Smooth muscle cell (in vitro differentiated cells): ENCODE results near the gene HES7. TPM values are rescaled to one million over a fixed set of nuclear protein-coding genes. Genes with fewer than 3 reads are reported as not detected.

Experiments
- DNase-seq: peaks from one replicate; lab custom pipeline; 2025; ENCODE audit not compliant: unreplicated experiment; lab: John Stamatoyannopoulos, UW
- H2AFZ ChIP-seq: fragments of 200-600 bp; sonication (generic); 2 replicates; pipeline ENCODE4 v1.6.0; 2016; ENCODE audit warnings: antibody characterized with exemption, low read depth, mild to moderate bottlenecking
- H3F3A ChIP-seq: fragments of 200-600 bp; sonication (generic); 2 replicates; pipeline ENCODE4 v1.6.0; 2017; ENCODE audit warnings: antibody characterized with exemption, low read depth
- H3K27ac ChIP-seq: fragments of 200-600 bp; sonication (generic); 2 replicates; pipeline ENCODE4 v1.5.1; 2016; ENCODE audit warnings: low read depth, mild to moderate bottlenecking
- H3K27me3 ChIP-seq: fragments of 200-600 bp; sonication (generic); 2 replicates; pipeline ENCODE4 v1.6.1; 2016; ENCODE audit warnings: low read depth, mild to moderate bottlenecking
- H3K36me3 ChIP-seq: fragments of 200-600 bp; sonication (generic); 2 replicates; pipeline ENCODE4 v1.5.1; 2016; ENCODE audit warnings: low read depth
- H3K4me1 ChIP-seq: fragments of 200-600 bp; sonication (generic); 2 replicates; pipeline ENCODE4 v1.5.1; 2016; ENCODE audit warnings: low read depth
- H3K4me2 ChIP-seq: fragments of 200-600 bp; sonication (generic); 2 replicates; pipeline ENCODE4 v1.6.0; 2016; ENCODE audit warnings: mild to moderate bottlenecking
- H3K4me3 ChIP-seq: fragments of 200-600 bp; sonication (generic); 2 replicates; pipeline ENCODE4 v1.5.1; 2016; ENCODE audit warnings: mild to moderate bottlenecking
- H3K79me2 ChIP-seq: fragments of 200-600 bp; sonication (generic); 2 replicates; pipeline ENCODE4 v1.6.0; 2016; ENCODE audit warnings: low read depth, mild to moderate bottlenecking
- H3K9ac ChIP-seq: fragments of 200-600 bp; sonication (generic); 2 replicates; pipeline ENCODE4 v1.6.0; 2016; ENCODE audit warnings: low read depth
- H3K9me3 ChIP-seq: fragments of 200-600 bp; sonication (generic); replicated peaks from 2 replicates; pipeline ENCODE4 v1.5.1; 2016; ENCODE audit warnings: low read depth
- H4K20me1 ChIP-seq: fragments of 200-600 bp; sonication (generic); 2 replicates; pipeline ENCODE4 v1.6.0; 2016; ENCODE audit warnings: low read depth
- WGBS: methylation state at CpG from one replicate; pipeline ENCODE4 v1.1.7; 2016; ENCODE audit warnings: low lambda C conversion rate; 5-methylcytosine and 5-hydroxymethylcytosine counted together
- polyA plus RNA-seq: library from polyadenylated mRNA; unstranded; fragments of >200 nt; fragmentation: Nextera tagmentation; extraction: Ambion mirVana; gene quantifications from 2 replicates; pipeline ENCODE4 v1.2.1, GENCODE V29; 2016
- total RNA-seq: library from RNA; depleted of rRNA; stranded (reverse); fragments of >200 nt; gene quantifications from 2 replicates; pipeline ENCODE4 v1.2.3, GENCODE V29; 2014
- TF ChIP-seq, protein P1 (sequence below): fragments of 200-600 bp; sonication (generic); IDR thresholded peaks from 2 replicates; pipeline ENCODE4 v1.5.1; 2017; ENCODE audit warnings: borderline replicate concordance, mild to moderate bottlenecking, antibody characterized with exemption; ENCODE audit not compliant: insufficient read depth, poor library complexity, severe bottlenecking

HES7 gene
- total and polyA plus RNA-seq, 2 experiments from 2014 or later, result not detected

DNA sequence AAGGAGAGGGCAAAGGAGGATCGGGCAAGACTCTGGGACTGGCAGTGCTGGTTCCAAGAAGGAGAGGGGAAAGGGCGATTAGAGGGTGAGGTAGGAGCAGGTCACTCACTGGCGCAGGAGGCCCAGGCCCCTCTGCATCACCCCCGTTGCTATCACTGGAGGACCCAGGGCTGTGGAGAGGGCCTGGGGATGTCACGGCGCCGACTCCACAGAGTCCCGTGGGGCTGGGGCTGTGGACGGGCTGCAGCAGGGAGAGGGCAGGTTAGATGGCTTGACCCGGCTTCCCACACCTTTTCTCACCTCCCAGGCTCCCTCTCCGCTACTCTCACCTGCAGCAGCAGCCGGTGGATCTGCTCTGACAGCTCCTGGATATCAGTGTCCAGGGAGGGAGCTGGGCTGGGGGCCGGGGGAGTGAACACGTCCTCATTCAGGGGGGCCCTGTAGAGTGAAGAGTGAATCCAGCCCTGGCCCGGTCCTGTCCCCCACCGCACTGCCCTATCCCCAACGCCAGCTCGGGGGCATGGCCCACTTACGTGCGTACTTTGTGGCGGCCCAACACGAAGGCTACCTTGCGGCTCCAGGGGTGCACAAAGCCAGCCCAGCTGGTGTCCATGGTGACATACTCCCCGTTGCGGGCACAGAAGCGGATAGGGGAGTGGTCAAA lies 23.4 kb upstream of the HES7 start:
- H3K36me3 ChIP-seq, result peaks cover 5% of the 10 kb centered on the region
- no peak overlapping the region for H3K4me2 ChIP-seq
- no peak overlapping the region for H3K27ac ChIP-seq
- H3K9ac ChIP-seq, result no peak overlapping the region
- 94% methylated on average over 26 of the region's 26 CpGs for WGBS
- peaks cover 80% of the 10 kb centered on the region for H4K20me1 ChIP-seq
- peaks cover under 1% of the 10 kb centered on the region for H3F3A ChIP-seq
- no peaks in the 10 kb centered on the region for H3K9me3 ChIP-seq
- TF ChIP-seq, protein P1, sequence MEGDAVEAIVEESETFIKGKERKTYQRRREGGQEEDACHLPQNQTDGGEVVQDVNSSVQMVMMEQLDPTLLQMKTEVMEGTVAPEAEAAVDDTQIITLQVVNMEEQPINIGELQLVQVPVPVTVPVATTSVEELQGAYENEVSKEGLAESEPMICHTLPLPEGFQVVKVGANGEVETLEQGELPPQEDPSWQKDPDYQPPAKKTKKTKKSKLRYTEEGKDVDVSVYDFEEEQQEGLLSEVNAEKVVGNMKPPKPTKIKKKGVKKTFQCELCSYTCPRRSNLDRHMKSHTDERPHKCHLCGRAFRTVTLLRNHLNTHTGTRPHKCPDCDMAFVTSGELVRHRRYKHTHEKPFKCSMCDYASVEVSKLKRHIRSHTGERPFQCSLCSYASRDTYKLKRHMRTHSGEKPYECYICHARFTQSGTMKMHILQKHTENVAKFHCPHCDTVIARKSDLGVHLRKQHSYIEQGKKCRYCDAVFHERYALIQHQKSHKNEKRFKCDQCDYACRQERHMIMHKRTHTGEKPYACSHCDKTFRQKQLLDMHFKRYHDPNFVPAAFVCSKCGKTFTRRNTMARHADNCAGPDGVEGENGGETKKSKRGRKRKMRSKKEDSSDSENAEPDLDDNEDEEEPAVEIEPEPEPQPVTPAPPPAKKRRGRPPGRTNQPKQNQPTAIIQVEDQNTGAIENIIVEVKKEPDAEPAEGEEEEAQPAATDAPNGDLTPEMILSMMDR, result no peak
- H3K4me1 ChIP-seq, result no peaks in the 10 kb centered on the region
- DNase-seq, result no peak
- H2AFZ ChIP-seq, result no peak overlapping the region
- H3K27me3 ChIP-seq, result no peaks in the 10 kb centered on the region
- H3K4me3 ChIP-seq, result no peak overlapping the region
- peaks cover 10% of the 10 kb centered on the region for H3K79me2 ChIP-seq

DNA sequence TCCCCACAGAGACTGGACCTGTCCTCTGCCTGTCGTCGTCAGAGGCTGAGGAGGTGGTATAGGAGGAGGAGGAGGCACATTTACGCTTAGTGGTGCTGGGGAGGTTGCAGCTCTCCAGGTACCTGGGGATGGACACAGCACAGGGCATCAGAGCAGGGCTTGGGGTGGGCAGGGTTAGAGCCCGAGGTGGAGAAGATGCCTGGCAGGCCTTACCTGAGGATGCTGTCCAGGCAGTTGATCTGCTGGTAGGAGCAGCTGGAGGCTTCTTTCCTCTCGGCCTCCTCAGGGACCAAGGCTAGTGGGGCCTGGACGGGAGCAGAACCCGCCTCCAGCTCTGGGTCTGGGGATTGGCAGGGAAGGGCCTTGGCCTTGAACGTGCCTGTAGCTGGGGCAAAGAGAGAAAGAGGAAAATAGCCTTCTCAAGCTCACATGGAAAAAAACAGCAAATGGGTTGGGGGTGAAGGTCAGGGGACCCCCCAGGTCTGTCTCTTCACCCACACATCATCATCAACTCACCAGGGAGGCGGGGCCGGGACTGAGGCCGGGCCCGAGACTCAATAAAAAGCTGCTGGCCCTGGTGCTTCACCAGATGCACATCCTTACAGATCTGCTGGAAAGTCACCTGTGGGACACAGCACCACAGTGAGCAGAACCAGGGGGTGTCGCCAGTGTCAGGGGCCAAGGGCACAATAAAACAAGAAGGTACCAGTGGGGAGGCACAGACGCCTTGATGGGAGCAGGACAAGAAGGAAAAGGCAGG lies 22.7 kb upstream of the HES7 start:
- TF ChIP-seq, protein P1, result no peak
- peaks cover 10% of the 10 kb centered on the region for H3K79me2 ChIP-seq
- whole genome bisulfite sequencing, result 98% methylated on average over 14 of the region's 14 CpGs
- H2AFZ ChIP-seq, result no peak overlapping the region
- H3K4me3 ChIP-seq, result no peak overlapping the region
- H3K4me1 ChIP-seq, result no peaks in the 10 kb centered on the region
- no peak overlapping the region for H3K4me2 ChIP-seq
- no peak for DNase-seq
- H3K36me3 ChIP-seq, result peaks cover 5% of the 10 kb centered on the region
- no peak overlapping the region for H3K9ac ChIP-seq
- peaks cover 77% of the 10 kb centered on the region for H4K20me1 ChIP-seq
- no peaks in the 10 kb centered on the region for H3K27me3 ChIP-seq
- no peak overlapping the region for H3K27ac ChIP-seq
- H3K9me3 ChIP-seq, result no peaks in the 10 kb centered on the region
- peaks cover 3% of the 10 kb centered on the region for H3F3A ChIP-seq

DNA sequence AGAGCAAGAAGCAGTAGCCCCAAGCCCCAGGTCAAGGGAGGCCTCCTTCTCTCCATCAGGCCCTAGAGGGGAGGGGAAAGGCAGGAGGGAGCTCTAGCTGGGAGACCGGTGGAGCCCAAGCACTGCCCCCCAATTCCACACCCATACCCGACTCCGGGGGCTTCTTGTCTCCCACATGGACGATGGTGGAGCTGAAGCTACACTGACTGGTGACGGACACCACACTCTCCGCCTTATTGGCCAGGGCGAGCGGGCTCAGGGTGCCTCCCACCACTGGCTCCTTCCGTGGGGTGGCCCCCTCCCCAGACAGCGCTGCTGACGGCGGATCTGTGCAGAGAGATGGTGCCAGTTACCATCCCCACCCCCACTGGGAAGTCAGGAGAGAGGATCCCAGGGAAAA lies 21.9 kb upstream of the HES7 start:
- no peak overlapping the region for H3K27ac ChIP-seq
- H3K36me3 ChIP-seq, result peaks cover 5% of the 10 kb centered on the region
- H3K9me3 ChIP-seq, result no peaks in the 10 kb centered on the region
- no peak for DNase-seq
- no peaks in the 10 kb centered on the region for H3K4me1 ChIP-seq
- H3K9ac ChIP-seq, result no peak overlapping the region
- no peak overlapping the region for H2AFZ ChIP-seq
- no peak overlapping the region for H3K4me2 ChIP-seq
- H4K20me1 ChIP-seq, result peaks cover 77% of the 10 kb centered on the region
- TF ChIP-seq, protein P1, result no peak
- peaks cover 9% of the 10 kb centered on the region for H3K79me2 ChIP-seq
- H3K27me3 ChIP-seq, result no peaks in the 10 kb centered on the region
- no peak overlapping the region for H3K4me3 ChIP-seq
- peaks cover 3% of the 10 kb centered on the region for H3F3A ChIP-seq
- 98% methylated on average over 12 of the region's 12 CpGs for WGBS
